Measurements from ENCODE around the gene FAM120AOS. TPM values are rescaled to one million over a fixed set of nuclear protein-coding genes. Genes with fewer than 3 reads are reported as not detected.
A peak's percentile ranks its signal among the peaks of the same experiment; 100 is the strongest.

FAM120AOS gene
- total and polyA plus RNA-seq, 2 of the 4 experiments (the other 2 are of a cell fraction), result 22.7 to 24.7 TPM

GRCh38 chr9:93456504-93456903 lies 3.1 kb upstream of the FAM120AOS start:
- TF ChIP-seq USF2 (IDR thresholded peaks at IDR 0.05; ENCODE audit: low read depth, low read length), result no peak
- TF ChIP-seq CHD1 (IDR thresholded peaks at IDR 0.05; ENCODE audit: low read depth, low read length), result no peak
- TF ChIP-seq RFX5 (IDR thresholded peaks at IDR 0.05; ENCODE audit: low read depth, low read length), result no peak
- TF ChIP-seq MXI1 (IDR thresholded peaks at IDR 0.05; ENCODE audit: borderline replicate concordance, low read depth, low read length), result no peak
- TF ChIP-seq FOS (IDR thresholded peaks at IDR 0.05; ENCODE audit: low read depth, low read length), result no peak
- TF ChIP-seq POLR2A (IDR thresholded peaks at IDR 0.05; ENCODE audit: low read depth, low read length), result no peak
- no peak for TF ChIP-seq RCOR1 (IDR thresholded peaks at IDR 0.05; ENCODE audit: insufficient replicate concordance, low read length)
- no peak for TF ChIP-seq RAD21 (IDR thresholded peaks at IDR 0.05; ENCODE audit: low read length)
- no peak for TF ChIP-seq SMC3 (IDR thresholded peaks at IDR 0.05; ENCODE audit: low read depth, low read length)
- no peak for TF ChIP-seq CEBPB (IDR thresholded peaks at IDR 0.05; ENCODE audit: low read depth, low read length)
- TF ChIP-seq MAFK (IDR thresholded peaks at IDR 0.05; ENCODE audit: low read depth, low read length), result no peak
- no peak for TF ChIP-seq NFE2L2 (IDR thresholded peaks at IDR 0.05; ENCODE audit: low read depth, low read length)
- TF ChIP-seq, protein P1, sequence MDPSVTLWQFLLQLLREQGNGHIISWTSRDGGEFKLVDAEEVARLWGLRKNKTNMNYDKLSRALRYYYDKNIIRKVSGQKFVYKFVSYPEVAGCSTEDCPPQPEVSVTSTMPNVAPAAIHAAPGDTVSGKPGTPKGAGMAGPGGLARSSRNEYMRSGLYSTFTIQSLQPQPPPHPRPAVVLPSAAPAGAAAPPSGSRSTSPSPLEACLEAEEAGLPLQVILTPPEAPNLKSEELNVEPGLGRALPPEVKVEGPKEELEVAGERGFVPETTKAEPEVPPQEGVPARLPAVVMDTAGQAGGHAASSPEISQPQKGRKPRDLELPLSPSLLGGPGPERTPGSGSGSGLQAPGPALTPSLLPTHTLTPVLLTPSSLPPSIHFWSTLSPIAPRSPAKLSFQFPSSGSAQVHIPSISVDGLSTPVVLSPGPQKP (IDR thresholded peaks at IDR 0.05; ENCODE audit: borderline replicate concordance, low read depth, low read length), result no peak
- TF ChIP-seq, protein P2, sequence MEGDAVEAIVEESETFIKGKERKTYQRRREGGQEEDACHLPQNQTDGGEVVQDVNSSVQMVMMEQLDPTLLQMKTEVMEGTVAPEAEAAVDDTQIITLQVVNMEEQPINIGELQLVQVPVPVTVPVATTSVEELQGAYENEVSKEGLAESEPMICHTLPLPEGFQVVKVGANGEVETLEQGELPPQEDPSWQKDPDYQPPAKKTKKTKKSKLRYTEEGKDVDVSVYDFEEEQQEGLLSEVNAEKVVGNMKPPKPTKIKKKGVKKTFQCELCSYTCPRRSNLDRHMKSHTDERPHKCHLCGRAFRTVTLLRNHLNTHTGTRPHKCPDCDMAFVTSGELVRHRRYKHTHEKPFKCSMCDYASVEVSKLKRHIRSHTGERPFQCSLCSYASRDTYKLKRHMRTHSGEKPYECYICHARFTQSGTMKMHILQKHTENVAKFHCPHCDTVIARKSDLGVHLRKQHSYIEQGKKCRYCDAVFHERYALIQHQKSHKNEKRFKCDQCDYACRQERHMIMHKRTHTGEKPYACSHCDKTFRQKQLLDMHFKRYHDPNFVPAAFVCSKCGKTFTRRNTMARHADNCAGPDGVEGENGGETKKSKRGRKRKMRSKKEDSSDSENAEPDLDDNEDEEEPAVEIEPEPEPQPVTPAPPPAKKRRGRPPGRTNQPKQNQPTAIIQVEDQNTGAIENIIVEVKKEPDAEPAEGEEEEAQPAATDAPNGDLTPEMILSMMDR (conservative IDR thresholded peaks at IDR 0.05; ENCODE audit: low read depth, low read length), result no peak
- no peak for TF ChIP-seq BHLHE40 (IDR thresholded peaks at IDR 0.05; ENCODE audit: low read depth, low read length)
- TF ChIP-seq MAZ (IDR thresholded peaks at IDR 0.05; ENCODE audit: borderline replicate concordance, low read depth, low read length), result no peak

More at GRCh38 chr9:93456504-93456903, 3.1 kb upstream of the FAM120AOS start:
- dilution Hi-C loops (cut with HindIII; ENCODE audit: low sequenced_read_pairs, unreplicated experiment) (no loop called here), intact Hi-C loops (cut with micrococcal nuclease) (loop anchor here (10.0 kb wide), 2 partner anchors 322 to 362 kb away; partner anchors contain the start of genes CARD19 and NINJ1), in situ Hi-C loops (cut with MboI; ENCODE audit: low sequenced_read_pairs) (loop anchor here (10.0 to 25.0 kb wide), 3 partner anchors 108 to 706 kb away; no protein-coding TSS in a partner anchor)
- no peak for ATAC-seq (ENCODE audit: low read depth)
- 0 out of 2 replicates have a peak overlapping the region, but pooled peaks have one; percentile 1 for H3K14ac ChIP-seq (replicated peaks; ENCODE audit: low read depth, low read length)
- H2BK20ac ChIP-seq (ENCODE audit: low read depth, low read length), result no peak overlapping the region; the same call in 1 of the 2 replicates
- no peaks in the 10 kb centered on the region for H3K9me3 ChIP-seq (ENCODE audit: control insufficient read depth, insufficient read depth, low read length)
- no peak overlapping the region for H2BK5ac ChIP-seq (ENCODE audit: low read depth, low read length, poor library complexity, severe bottlenecking)
- H3K27ac ChIP-seq (ENCODE audit: insufficient read depth, low read length), result no peak overlapping the region
- ChIA-PET CTCF (interaction anchor here (1.4 kb wide), 1 partner anchor 12 kb away, joined by 5 read pairs; no protein-coding TSS in a partner anchor), POLR2A (ENCODE audit: unreplicated experiment) (interaction anchor here (0.5 kb wide), 1 partner anchor 25 kb away, joined by 3 read pairs; no protein-coding TSS in a partner anchor)
- no peak overlapping the region for H2AFZ ChIP-seq (replicated peaks; ENCODE audit: low read length, poor library complexity)
- no peak overlapping the region for H4K8ac ChIP-seq (ENCODE audit: low read depth in 2 of 2, low read length in 2 of 2)
- H3K9me1 ChIP-seq (ENCODE audit: insufficient read depth, low read length), result peaks cover 6% of the 10 kb centered on the region; the same call in 1 of the 2 replicates
- no CpG with 5 or more reads among the region's 2 CpGs for WGBS, 2 experiments (ENCODE audit: extremely low coverage in 2 of 2, insufficient read length in 1 of 2)
- no peak for DNase-seq
- H3K23ac ChIP-seq (ENCODE audit: low read depth, low read length), result peak overlapping the region; percentile 28; the same call in 1 of the 2 replicates
- BruUV-seq (replicated peaks), result no TSS peak
- no peak overlapping the region for H3K4ac ChIP-seq (ENCODE audit: low read depth, low read length)
- no peak overlapping the region for H4K91ac ChIP-seq (ENCODE audit: insufficient read depth, low read depth, low read length)
- H4K20me1 ChIP-seq (ENCODE audit: insufficient read depth, low read length), result peaks cover 63% of the 10 kb centered on the region
- no peak overlapping the region for H3K4me2 ChIP-seq (ENCODE audit: low read depth, low read length)
- no peak overlapping the region for H2BK15ac ChIP-seq (ENCODE audit: low read depth, low read length)
- no peak overlapping the region for H3K4me3 ChIP-seq (ENCODE audit: insufficient read depth, low read depth, low read length)
- H3K18ac ChIP-seq (ENCODE audit: low read depth, low read length), result no peak overlapping the region
- H3K27me3 ChIP-seq (ENCODE audit: control insufficient read depth, insufficient read depth, low read length), result no peaks in the 10 kb centered on the region
- no peak overlapping the region for H2AK5ac ChIP-seq (ENCODE audit: low read depth, low read length)
- H2BK120ac ChIP-seq (ENCODE audit: low read depth, low read length), result no peak overlapping the region
- H4K5ac ChIP-seq (ENCODE audit: low read depth, low read length), result no peak overlapping the region
- H3K56ac ChIP-seq (ENCODE audit: extremely low read depth, insufficient read depth, low read length), result no peak overlapping the region
- no peak overlapping the region for H3K9ac ChIP-seq (ENCODE audit: low read depth, low read length)
- no peaks in the 10 kb centered on the region for H3K36me3 ChIP-seq (ENCODE audit: control insufficient read depth, insufficient read depth, low read length)
- peaks cover 0 to 34% of the 10 kb centered on the region in 2 experiments; a peak in 3 of 4 replicates for H3K79me1 ChIP-seq (ENCODE audit: low read depth in 1 of 2, low read length in 2 of 2)
- H2AK9ac ChIP-seq (replicated peaks; ENCODE audit: low read depth, low read length, poor library complexity), result no peak overlapping the region
- peaks cover 10% of the 10 kb centered on the region for H3K4me1 ChIP-seq (ENCODE audit: control insufficient read depth, insufficient read depth, low read length)

All from IMR-90 (cell line).